GM21717 (cell line): ENCODE measurements around the gene PCSK6.

ENCODE experiments used
- ATAC-seq: cut with Tn5 transposase; IDR thresholded peaks from one replicate; pipeline ENCODE4 v1.9.1; 2021; ENCODE audit warnings: mild to moderate bottlenecking, moderate library complexity; ENCODE audit not compliant: unreplicated experiment

Gene PCSK6

DNA sequence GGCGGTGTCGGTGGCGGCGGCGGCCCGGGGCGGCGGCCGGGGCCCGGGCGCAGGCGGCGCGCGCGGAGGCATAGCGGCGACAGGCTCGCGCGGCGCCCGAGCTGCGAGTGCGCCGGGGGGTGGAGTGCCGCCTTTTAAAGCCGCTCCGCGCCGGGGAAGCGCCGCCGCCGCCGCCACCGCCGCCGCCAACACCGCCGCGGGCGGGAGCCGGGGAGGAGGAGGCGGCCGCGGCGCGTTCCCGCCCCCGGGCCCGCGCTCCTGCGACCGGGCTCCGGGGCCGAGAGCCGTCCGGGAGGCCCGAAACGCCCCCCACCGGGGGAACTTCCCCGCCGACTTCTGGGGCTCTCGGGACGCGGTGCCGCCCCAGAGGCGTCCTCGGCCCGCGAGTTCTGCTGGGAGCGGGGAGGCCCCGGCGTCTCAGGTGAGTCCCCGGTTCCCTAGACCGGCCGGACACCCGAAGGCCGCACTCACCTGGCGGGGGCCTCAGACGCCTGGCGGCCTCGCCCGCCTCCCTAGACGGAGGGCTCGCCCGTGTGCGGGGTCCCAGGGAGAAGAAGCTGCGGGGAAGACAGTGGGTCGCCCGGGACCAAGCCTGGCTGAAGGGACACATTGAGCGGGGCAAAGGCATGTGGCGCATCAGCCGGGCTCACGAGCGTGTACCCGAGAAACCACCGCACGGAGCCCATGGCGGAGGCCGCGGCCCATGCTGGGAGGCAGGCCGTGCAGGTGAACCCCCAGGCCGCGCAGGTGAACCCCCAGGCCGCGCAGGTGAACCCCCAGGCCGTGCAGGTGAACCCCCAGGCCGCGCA, at the start of gene PCSK6:
TSS of gene PCSK6 (minus strand) at position 109 of the 809 bp plus-strand sequence. CDS start at position 72, 37 bp downstream.
- no peak for ATAC-seq

DNA sequence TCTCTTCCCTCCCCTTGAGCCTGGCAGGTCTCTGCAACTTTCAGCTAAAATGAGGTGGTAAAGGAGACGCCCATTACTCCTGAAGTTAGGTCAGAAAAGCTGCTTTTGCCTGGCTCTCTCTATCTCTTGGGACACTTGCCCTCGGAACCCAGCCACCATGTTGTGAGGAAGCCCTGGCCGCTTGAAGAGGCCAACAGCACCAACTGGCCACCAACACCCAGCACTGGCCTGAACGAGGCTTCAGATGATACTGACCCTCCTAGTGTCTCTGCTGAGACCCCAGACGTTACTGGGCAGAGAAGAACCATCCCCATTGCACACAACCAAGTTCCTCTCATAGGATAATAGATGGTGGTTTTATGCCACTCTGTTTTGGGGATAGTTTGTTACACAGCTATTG, 49.5 kb upstream of the PCSK6 start:
- ATAC-seq: no peak

DNA sequence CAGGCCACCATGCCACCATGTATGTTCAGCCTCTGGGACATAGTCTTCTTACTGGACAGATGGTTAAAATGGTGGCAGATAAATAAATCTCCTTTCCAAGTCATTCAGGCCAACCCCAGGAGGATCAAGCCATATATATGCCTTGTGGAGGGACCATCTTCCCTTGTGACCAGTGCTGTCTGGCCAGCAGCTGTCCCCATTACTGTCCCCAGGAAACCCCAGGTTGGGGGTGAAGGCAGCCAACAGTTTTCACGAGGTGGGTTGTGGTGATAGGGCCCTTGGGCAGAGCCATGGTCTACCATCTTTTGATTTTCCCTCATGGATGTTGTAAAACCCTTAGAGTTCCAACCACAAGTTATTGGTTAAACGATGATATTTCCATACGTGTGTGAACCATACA, 48.7 kb upstream of the PCSK6 start:
- ATAC-seq: no peak

DNA sequence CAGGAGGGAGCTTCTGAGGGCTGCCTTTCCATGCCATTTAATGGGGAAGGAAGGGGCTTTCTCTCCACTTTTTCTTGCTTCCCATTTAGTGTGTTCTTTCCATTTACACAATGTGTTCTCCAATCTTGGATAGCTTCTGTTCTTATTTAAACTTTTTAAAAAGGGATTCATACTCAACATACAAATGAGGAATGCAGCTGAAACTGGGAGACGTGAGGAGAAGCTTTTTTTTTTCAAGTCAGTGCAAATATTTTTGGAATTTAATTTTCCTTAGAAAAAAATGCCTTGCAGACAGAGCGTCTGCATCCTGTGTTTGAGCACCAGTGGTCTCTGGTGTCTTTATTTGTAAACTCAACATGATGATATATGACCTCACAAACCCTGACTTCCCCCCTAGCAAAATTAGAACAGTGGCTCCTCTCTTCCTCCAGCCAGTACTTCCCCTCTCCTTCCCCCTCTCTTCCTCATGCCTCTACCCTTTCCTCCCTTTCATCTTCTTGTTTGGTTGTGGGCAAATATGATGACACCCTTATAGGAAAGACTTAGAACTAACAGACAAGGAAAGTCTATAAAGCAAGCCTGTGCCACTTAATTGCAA, 48.1 kb upstream of the PCSK6 start:
- ATAC-seq: no peak

DNA sequence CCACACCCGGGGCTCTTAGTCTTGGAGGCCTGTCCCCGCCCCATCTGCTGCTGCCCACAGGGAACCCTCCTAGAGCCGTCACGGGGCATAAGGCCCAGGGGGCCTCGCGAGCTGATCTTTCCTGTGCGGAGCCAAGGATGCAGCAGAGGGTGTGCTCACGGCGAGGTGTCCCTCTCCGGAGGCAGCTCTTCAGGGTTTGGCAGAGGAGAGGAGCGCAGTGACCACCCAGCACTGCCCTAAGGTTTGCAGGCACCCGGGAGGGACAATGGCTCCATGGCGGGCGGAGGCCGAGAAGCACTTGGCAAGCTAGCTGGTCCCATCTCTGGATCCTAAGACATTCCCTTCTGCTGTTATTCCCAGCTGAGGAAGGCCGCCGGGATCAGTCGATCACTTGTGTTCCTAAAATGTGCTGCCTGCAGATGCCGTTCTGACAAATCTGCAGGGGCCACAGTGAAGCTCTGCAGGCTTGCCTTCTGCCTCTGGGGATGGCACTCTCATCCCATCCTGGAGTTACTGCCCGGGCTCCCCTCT, 47.4 kb upstream of the PCSK6 start:
- ATAC-seq: no peak

DNA sequence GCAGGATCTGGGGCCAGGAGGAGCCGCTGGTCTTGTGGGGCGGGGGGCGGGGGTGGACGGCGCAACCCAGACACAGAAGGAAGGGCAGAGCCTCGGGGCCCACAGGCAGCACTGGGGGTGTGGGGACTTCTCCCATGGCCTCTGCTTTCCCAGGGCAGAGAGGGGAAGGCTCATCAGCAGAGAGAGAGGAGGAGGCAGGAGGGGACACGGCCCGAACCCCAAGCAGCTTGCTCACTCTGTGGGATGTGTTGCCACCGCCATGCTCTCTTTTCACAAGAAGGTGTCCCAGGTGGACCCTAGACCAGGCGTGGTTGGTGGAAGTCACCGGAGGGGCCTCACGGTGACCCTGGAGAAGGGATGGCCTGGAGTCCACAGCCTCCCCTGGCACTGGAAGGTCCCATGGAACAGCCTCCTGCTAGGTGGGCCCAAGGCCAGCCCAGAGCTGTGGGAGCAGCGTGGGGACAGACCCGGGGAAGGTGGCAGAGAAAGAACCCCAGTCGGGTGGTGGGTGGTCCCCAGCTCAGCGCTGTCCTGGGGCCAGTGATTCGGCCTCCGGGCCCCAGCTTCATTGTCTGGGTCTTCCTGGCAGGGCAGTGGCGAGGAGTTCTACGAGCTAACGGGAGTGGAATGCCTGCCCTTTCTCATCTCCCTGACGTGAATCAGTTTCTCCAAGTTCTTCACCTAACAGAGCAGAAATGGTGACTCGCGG, 46.8 kb upstream of the PCSK6 start:
- ATAC-seq: no peak

DNA sequence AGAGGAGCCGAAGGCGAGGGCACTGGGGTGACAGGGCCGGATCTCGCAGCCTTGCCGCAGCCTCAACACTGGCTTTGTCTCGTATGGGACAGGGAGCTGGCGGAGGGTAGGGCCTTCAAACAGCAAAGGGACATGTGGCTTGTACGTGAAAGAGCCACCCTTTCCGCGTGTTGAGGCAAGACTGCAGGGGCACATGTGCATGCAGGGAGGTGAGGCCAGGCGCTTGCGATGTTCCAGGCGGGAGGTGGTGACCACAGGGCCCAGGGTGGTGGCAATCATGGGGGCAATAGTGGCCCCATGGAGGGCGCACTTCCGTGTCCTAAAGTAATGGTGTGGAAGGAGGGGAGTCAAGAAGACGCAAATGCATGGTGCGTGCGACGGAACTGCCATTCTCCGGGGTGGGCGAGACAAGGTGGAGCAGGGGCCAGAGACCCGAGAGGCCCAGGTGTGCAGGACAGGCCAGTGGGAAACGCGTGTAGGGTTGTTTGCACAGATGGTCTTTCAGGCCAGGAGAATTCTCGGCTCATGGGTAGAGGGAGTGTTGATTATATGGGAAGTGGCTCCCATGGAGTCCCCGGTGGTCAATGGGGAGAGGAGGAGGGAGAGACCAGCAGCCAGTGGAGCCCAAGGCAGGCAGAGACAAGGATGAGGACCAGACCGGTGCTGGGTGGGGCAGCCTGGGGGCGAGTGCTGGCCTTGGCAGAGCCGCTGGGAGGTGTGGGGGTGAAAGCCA, 45.8 kb upstream of the PCSK6 start:
- no peak for ATAC-seq

DNA sequence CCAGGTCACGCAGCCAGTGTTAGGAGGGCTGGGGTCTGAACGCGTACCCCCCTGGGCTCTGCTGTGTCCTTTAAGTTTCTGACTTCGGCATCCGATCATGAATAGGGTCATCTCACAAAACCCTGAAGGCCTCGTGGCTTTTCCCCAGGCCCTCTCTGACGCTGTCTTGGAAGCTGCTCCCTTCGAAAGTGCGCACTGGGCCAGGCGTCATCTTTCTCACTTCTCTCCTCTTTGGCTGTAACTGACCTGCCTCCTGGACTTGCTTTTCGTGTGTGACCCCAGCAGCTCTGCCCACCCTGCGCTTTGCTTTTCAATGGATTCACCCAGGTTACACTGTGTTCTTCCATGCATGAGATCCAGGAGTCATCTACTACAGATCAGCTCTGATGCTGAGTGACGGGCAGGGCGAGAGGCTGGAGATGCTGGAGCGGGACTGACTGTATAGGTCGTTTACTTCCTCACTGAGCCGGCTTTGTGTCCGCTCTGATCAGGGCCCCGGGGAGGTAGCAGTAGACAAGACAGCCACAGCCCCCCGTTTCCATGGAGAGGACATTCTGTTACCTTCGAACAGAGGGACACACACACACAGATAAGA, 45.0 kb upstream of the PCSK6 start:
- no peak for ATAC-seq

DNA sequence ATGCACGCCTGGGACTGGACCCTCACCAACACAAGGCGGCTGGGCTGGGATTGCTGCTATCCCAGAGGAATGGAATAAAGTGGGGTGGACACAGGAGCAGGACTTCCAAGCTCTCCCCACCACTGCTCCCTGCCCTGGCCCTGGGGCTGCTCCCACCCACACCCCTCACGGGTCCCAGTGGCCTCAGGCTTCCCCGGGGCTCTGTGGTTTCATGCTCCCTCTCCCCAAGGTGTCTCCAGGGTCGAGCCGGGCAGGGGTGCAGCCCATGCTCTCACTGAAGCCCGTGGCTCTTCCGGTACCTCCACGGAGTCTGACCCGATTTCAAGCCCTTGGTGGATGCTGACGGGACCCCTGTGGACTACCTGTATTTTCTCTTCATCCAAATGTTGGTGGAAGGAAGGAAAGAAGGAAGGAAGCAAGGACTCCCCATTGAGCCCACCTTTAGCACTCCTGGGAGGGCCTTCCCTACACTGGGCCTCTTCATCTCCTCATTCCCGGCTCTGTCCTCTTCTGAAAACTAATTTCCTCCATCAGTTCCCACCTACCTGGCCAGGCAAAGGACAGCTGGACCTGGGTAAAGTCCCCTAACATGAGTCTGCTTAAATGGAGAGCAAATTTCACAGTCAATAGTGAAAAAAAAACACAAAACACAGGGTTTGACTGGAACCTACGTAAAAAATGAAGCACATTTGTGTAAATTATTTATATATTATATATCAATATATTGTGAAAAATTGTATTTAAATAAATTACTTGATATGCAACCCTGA, 44.0 kb upstream of the PCSK6 start:
- no peak for ATAC-seq

DNA sequence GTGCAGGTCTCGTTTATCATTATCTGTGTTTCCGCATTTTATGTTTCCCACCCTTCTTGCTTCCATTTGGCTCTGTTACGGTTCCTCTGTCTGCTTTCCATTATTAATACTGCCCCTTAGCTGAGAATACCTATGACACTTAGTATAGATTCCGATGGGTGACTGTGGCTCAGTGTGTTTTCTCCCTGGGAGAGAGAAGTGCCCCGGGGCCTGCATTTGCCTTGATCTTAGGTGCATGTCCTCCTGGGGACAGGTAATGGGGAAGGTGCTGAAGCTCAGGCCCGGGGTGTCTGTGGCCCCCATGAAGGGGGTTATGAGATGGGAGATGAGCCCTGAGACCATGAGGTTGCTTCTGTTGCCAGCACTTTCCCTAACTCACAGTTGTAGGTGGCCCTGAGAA, 43.4 kb upstream of the PCSK6 start:
- ATAC-seq: no peak

DNA sequence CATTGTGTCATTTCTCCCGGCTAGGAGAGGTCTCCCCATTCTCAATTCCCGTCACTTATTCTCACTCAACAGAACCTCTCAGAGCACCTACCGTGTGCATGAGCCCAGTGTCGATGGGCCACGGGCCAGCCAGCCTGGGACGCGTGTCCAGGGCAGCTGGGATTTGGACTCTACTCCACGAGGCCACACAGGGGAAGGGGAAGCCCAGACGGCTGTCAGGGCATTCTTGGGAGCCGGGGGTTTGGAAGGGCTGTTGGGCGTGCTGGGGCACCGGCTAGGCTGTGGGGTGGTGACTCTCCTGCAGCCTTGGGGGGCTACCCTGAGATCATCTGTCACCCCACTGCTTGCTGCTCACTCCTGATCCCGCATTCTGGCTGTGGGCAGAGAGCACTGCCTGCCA, 41.7 kb upstream of the PCSK6 start:
- ATAC-seq: no peak

DNA sequence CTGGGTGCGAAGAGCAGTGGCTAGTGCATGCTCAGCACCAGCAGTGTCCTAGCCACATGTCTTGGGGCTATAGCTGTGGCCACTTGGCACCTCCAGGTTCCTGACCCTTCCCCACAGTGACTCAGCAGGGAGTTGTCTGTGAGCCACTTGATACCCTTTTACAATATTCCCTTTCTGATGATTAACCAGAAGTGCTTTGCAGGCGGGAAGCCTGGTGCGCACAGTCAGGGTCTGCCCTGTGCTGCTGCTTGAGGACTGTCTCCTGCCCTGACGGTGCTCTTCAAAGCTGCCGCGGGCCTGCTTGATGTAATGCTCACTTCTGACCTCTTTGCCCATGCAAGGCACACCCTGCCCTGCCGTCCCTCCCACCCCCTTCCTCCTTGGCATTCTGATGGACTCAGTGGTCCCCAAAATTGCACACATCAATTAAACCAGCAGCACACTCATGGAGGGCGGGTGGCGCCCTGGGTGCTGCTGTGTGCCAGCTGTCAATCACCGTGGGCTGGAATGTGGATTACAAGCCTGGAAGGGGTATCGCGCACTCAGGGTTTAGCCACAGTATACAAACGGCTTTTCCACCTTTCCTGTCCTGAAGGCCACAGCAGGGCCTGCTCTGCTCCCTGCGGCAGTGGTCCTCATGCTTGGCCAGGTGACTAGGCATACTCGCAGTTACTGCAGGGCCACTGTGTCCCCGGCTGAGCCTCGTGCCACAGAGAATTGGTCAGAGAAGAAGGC, 40.9 kb upstream of the PCSK6 start:
- ATAC-seq: no peak

DNA sequence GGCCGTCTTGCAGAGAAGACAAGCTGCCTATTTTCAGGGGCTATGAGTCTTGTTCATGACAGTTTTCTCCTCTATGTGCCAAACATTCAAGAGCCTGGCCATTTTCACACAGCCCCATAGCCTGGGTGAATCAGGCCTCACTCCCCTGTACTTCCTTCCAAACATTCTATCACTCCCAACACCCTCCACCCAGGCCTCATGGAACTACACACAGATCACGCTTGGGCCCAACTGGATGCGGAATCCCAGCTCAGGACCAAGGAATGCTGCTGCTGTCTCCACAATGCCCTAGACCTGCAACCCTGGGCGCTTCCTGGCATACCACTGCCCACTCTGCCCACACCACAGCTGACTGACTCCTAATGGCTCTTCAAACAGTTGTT, 39.4 kb upstream of the PCSK6 start:
- ATAC-seq: no peak

DNA sequence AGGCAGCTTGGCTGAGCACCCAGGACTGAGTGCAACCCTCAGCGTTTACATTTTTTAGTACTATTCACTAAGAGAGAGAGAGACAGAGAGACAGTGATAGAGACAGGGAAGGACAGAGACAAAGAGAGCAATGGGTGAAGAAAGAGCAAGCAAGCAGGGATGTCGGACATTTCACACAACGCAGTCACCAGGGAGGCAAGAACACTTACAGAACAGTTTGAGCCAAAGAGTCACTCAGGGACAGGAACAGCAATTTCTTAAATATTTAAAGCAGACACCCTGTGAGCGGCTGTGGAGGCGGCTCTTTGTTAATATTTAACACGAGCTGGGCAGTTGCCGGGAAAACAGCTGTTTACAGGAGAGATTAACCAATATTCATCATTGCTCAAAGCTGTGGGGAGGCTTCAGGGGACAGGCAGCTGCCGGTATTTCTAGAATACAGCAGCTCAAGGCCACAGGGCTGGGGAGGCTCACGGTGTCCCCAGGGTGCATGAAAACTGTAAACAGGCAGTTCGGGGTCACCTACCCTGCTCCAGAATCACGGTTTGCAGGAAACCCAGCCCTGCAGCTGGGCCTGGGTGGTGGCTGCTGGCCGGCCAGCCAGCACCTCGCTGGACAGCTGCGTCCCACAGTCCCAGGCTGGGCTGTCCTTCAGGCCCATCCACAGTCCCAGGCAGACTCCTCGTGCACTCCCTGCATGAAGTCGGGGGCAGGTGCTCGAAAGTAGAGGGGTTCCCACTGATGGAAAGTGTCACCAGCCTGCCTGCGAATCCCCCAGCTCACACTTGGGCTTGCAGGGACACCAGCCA, 38.8 kb upstream of the PCSK6 start:
- ATAC-seq: no peak

DNA sequence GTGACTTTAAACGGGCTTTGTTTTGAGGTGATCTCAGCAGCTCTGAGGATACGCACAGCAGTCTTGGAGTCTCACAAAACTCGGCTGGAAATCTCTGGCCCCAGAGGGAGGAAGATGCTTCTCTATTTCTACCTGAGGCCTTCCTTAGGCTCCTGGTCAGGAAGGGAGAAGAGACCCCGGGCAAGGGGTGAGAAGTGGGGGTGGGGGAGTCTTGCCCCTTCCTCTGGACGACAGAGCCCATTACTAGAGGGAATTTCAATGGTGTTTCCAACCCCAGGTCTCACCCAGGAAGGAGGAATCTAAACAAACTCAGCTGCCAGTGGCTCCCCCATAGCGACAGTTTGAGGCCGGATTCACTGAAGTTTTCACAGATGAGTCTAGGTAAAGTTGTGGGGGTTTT, 37.4 kb upstream of the PCSK6 start:
- ATAC-seq: no peak

DNA sequence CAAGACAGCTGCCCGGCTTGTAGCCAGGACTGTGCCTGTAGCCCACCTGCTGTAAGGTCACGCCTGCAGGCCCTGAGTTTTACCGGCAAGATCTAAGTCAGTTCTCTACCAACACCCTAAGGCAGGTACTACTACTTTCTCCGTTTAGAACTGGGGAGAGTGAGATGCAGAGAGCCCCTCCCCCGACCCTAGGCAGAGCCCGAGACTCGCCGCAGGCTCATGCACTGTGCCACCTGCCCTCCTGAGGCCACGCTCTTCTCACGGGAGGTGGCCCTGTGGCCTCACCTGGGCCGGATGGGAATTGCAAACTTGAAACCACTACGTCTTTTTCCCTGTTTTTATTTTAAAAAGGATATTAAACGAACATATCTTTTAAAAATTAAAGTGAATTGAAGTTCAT, 36.9 kb upstream of the PCSK6 start:
- no peak for ATAC-seq

DNA sequence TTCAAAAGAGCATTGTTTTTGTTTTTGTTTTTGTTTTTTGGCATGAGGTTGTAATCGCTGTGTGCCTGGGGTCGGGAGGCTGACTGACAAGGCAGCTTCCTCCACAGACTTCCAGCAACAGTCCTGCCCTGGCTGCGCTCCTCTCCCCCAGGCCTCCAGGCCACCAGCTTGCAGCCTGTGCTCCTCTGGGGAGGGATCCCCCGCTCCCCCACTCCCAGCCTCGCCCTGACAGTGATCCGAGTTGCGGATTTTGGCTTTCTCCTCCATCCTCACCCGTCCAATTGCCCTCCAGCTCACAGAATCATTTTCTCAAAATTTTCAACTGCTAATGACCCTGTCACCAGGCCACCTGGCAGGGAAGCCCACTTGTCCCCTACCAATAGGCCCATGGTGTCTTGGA, 36.5 kb upstream of the PCSK6 start:
- ATAC-seq: no peak

DNA sequence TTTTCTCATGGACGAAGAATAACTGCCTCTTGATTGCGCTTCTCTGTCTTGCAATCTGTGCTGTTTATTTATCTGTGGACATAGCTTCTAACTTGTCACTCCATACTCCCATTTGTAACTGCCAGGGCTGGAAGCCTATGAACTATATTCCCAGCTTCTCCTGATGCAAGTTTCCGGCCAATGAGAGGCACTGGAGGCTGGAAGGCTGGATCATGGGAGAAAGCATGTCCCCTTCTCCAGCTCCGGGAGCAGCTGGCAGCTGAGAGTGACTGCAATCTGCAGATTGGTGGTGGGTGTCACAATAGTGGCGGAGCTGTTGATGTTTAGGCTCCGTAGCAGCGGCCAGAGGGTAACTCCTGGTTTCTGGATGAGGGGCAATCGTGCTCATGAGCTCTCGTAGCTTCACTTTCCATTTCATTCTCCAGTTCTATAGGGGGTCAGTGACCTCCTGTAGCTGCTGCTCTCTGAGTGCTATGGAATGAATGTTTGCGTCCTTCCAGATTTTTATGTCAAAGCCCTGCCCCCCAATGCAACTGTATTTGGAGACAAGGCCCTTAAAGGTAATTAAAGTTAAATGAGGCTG, 35.7 kb upstream of the PCSK6 start:
- ATAC-seq: no peak
